GF-D8 (cell line): ENCODE results near the gene ZNF335.

ENCODE experiments used
- DNase-seq: peaks from one replicate; lab custom pipeline; 2025; lab: John Stamatoyannopoulos, UW

Gene ZNF335

DNA sequence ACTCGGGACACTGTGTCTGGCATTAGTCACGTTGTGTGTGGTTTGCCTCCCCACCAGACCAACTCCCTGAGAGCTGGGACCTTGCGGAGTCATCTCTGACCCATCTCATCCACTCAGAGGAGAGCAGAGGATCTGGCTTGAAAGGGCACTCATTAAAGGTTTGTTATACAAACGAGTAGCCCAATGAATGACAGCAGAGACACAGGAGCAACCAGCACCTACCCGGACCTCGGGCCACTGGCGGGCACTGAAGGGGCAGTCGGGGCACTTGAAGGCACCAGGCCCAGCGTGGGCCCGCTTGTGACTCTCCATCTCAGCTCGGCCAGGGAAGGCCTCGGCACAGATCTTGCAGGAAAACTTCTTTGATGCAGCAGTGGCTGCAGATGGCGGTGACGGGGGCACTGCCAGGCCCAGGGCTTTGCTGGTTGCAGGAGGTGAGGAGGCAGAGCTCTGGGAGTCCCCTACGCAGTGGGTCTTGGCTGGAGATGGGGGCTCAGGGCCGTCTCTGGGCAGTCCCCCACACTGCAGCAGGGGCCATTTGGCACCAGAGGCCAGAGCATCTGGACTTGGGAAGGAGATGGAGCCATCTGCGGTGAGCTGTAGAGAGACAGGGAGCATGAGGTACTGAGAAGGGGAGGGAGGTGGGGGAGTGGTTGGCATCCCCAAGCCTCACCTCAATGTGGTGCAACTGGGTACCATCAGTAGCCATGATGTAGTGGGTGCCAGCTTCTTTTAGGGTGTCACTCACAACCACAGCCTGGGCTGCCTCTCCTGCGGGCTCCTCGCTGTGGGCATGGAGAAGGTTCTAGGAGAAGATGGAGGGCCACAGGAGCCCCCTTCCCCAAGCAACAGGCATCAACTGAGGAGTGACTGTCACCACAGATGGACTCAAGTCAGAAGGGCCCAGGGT, 19.8 kb downstream of the ZNF335 start:
- DNase-seq, result no peak

DNA sequence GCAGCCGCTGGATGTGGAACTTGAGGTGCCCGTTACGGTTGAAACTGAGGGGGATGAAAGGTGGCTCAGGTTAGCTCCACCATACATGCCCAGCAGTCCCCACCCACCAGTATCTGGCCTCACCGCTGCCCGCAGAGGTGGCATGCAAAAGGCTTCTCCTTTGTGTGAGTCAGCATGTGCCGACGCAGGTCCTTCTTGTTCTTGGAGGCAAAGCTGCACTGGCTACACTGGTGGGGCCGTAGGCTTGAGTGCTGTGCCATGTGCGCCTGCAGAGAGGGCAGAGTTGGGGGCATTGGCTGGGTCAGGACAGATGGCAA, 21.7 kb downstream of the ZNF335 start:
- DNase-seq, result no peak

DNA sequence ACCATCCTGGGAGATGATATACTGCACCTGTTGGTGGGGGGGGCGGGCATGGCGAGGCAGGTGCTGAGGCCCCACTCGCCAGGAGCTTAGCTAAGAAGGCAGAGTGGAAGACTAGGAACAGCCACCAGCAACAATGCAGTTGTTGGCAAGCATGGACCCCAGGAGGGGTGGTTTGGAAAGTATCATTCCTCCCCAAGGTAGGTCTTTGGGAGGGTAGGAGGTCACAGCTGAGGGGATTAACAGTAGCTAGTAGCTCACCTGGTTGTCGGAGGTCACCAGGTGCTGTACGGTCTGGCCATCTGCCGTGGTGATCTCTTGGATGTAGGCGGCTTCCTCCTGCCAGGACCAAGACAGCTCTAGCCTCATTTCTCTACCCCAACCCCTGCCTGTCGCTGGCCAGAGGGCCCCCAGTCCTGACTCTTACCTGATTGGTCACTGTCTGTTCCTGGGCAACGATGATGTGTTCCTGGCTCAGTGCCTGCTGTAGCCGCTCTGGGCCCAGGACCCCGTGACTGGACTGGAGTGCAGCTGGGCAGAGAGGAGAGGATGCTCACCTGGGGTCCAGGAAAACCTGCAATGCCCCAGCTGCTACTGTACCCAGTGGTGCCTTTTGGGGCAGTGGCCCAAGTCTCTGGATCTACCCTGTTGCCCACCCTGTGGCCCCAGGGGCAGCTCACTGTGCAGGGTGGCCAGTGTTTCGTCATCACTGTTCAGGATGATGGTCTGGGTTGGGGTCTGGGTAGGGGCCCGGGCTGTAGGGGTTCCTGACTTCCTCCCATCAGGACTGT, 22.3 kb downstream of the ZNF335 start:
- no peak for DNase-seq

DNA sequence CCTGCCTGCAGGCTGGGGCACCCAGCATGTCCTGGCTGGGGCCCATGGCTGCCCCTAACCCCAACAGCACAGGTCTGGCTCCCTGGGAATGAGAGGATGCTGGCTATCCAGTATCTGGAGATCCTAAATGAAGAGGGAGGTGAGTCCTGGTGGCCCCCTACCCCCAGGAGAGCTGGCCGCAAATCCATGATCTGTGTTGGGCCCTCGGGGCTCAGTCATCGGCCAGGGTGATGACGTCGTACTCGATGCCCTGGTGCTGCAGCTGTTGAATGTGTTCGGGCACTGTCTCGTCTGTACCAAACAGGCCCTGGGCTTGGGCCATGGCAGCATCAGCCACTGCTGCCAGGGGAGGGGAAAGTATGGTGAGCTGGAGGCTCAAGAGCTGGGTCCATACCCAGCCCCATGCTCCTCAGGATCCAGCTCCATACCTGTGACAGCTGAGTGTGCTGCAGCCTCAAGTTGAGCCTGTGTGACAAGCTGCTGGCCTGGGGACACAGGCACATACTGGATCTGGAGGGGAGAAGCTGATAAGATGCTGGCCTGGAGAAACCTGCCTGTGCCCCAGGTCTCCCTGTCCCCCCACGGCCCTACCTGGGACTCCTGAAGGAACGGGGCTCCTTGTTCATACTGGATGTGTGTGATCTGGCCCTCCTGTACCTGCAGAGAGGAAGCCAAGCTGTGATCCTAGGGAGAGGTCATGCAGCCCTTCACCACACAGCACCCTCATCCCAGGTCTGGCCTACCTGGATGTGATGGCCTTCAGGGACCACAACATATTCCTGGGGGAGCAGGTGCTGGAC, 23.1 kb downstream of the ZNF335 start:
- DNase-seq, result no peak

DNA sequence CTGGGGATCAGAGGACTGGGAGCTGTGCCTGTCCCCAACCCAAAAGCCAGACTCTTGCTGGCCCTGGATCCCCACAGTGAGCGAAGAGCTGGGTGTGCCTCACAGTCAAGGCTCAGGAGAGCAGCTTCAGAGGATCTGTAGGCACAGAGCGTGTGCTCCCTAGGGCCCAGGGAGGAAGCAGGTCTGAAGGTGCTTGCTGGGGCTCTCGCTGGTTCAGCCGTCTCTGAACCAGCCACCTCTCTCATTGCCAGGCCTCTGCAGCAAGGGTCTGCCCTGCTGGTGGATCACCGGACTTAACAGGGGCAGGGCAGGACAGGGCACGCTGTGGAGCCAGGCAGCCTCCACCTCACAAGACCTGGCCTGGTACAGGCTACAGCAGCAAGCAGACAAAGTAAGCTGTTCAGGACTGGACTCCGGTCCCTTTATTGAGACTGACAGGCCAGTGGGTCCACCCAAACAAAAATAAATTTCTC, 23.7 kb downstream of the ZNF335 start:
- no peak for DNase-seq

DNA sequence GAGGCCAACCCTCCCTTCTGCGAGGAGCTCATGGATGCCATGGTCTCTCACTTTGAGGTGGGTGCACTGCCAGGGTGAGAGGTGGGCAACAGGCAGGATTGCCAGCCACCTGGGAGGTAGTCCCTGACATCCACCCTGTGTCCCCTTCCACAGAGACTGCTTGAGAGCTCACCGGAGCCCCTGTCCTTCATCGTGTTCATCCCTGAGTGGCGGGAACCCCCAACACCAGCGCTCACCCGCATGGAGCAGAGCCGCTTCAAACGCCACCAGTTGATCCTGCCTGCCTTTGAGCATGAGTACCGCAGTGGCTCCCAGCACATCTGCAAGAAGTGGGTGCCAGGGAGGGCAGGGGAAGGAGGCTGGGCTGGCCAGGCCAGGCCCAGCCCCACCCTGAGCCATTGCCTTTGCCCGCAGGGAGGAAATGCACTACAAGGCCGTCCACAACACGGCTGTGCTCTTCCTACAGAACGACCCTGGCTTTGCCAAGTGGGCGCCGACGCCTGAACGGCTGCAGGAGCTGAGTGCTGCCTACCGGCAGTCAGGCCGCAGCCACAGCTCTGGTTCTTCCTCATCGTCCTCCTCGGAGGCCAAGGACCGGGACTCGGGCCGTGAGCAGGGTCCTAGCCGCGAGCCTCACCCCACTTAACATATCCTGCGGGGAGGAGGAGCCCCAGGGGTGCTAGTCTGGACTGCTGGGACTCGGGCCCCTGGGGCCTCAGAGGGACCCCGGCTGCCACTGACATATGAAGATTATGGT, 24.7 kb downstream of the ZNF335 start:
- DNase-seq, result no peak

DNA sequence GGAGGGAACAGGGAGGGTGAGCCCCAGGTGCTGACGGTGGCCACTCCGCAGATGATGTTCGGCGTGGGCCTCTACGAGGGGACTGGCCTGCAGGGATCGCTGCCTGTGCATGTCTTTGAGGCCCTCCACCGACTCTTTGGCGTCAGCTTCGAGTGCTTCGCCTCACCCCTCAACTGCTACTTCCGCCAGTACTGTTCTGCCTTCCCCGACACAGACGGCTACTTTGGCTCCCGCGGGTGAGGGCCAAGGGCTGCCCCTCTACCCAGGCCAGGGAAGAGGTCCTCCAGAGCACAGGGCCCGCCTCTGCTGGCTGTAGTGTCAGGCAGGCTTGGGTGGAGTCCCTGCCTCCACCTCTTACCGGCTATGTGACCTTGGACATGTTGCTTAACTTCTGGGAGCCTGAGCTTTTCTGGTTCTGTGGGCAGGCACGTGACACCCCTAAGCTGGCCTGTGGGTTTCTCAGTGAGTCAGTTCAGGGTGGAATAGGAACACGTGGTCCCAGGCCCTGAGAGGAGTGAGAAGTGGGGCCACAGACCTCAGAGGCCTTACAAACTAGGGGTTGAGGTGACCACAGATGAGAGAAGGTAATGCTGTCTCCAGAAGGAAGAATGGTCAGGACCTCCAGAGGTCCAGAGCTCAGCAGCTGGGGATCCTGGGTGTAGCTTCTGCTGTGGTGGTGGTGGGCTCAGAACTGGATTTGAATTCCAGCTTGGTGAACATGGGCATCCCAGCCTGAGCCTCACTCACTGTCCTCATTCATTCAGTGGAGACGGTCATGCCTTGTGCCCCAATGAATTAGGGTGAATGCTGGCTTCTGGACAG, 25.6 kb downstream of the ZNF335 start:
- DNase-seq, result peak; percentile 89

DNA sequence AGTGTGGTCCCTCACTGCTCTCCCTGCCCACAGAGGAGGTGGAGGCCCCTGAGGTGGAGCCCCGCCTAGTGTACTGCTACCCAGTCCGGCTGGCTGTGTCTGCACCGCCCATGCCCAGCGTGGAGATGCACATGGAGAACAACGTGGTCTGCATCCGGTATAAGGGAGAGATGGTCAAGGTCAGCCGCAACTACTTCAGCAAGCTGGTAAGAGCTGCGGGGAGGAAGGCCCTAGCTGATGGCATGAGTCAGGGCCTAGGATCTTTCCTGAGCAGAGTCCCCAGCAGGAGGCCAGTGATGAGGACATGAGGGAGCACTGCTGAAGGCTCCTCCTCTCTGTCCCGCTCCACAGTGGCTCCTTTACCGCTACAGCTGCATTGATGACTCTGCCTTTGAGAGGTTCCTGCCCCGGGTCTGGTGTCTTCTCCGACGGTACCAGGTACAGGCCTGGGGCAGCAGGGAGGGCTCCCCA, 26.3 kb downstream of the ZNF335 start:
- no peak for DNase-seq

DNA sequence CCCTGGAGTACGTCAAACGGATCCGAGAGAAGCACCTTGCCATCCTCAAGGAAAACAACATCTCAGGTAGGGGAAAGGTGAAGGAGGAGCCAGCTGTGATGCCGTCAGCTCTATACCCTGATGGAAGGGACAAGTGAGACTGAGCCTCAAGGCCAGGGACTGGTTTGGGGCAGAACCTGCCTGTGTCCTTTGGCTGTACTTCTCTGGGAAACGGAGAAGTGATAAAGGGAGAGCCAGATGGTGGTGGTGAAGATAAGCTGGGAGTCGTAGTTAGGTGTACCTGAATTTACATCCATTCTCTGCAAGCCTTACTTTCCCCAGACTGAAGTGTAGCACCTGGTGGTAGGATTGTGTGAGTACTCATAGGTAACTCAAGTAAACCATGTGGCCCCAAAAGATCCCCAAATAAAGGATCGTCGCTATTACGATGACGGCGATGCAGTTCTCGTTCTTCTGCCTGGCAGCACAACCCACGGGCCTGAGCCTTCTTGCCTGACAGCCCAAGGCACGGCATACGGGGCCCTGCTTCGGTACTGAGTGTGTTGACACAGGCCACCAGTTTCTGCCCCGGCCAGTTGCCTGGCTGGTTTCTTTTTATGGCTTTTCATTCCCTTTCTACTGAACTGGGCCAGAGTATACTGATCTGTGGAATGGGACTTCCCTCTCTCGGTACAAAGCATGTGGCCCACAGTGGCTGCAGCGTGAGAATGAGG, 26.9 kb downstream of the ZNF335 start:
- DNase-seq, result no peak

DNA sequence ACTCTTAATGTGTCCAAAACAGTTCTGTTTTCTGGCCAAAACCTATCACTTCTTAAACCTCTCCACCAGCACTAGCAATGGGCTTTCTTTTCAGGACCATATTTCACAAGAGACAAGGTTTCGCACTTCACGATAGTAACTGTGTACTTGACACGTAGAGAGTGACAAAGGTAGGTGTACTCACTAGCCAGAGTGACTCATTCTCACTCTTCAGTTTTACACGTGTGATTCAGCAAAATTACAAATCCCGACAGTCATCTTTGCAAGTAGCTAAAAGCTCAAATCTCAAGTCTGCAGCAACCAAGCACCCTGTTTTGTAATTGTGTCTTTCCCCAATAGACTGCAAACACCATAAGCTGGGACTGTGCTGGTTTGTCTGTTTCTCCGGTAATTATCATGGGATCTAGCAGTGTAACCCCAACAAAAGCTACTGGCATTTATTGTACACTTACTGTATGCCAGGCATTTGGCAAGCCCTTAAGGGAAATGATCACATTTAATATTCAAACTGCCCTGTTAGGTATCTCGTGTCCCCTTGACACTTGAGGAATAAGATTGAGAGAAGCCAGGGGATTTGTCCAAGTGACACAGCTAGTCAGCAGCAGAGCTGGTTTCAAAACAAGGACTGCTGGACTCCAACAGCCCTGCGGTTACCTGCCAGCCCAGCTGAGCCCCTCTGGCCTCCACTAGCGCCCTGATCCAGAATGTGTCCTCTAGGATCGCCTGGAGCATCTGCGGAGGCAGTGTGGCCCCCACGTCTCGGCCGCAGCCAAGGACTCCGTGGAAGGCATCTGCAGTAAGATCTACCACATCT, 27.6 kb downstream of the ZNF335 start:
- DNase-seq, result no peak

DNA sequence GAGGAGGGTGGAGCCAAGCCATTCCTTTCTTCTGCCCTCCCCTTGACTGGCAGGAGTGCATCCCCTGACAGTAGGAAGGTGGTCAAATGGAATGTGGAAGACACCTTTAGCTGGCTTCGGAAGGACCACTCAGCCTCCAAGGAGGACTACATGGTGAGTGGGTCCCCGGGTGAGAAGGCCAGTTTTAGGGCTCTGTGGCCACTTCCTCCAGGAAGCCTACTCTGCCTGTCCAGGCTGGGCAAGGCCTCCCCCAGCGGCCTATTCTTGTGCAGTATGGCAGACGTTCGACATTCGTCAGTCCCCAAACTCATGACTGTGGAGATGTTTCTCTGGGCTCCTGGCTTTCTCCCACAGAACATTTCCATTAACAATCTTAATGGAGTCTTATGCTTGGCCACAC, 28.4 kb downstream of the ZNF335 start:
- no peak for DNase-seq

DNA sequence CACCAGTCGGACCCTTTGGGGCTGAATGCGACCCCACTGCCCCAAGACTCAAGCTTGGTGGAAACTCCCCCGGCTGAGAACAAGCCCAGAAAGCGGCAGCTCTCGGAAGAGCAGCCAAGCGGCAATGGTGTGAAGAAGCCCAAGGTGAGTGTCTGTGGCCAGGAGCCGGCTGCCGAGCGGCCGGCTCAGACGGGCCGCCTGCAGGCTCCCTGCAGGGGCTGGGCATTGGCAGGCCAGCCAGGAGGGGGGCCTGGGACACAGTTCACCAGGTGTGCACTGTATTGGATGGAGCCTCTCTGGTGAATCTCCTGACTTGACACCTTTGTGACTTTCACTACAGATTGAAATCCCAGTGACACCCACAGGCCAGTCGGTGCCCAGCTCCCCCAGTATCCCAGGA, 31.5 kb downstream of the ZNF335 start:
- no peak for DNase-seq

DNA sequence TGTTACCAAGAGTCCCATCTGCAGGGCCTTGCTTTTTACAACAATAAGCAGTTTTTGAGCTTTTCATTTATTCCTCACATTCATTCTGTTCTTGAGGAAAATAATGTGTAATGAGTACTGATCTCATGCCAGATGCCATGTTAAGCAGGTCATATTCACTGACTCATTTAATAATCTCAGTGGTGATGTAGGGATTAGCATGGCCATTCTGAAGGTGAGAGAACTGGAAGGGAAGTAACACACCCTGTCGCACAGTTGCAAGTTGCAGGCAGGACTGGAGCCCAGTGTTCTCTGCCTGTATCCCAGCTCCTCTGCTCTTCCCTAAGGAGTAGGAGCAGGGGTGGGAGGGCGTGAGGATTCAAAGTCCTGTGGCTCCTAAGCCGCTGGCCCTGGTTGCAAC, 31.9 kb downstream of the ZNF335 start:
- no peak for DNase-seq

DNA sequence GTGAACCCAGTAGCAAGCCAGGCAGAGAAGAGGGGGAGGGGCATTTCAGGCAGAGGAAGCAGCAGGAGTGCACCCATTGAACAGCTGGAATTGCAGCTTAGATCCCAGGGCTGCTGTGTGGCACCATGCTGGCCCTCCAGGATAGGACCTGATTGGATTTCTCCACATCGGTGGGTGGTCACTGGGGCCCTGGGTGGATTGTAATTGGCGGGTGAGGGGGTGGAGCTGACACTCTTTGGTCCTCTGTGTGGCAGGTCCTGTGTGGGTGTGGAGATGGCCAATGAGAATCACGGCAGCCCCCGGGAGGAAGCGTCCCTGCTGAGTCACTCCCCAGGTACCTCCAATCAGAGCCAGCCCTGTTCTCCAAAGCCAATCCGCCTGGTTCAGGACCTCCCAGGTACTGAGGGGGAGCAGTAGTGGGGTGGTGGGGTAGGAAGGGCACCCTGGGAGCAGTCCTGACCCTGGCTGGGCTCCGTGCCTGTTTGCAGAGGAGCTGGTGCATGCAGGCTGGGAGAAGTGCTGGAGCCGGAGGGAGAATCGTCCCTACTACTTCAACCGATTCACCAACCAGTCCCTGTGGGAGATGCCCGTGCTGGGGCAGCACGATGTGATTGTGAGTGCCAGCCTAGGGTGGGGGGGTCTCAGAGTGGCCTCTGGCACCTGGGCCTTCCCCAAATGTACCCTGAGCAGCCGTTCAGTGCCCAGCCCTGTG, 33.1 kb downstream of the ZNF335 start:
- DNase-seq, result no peak

DNA sequence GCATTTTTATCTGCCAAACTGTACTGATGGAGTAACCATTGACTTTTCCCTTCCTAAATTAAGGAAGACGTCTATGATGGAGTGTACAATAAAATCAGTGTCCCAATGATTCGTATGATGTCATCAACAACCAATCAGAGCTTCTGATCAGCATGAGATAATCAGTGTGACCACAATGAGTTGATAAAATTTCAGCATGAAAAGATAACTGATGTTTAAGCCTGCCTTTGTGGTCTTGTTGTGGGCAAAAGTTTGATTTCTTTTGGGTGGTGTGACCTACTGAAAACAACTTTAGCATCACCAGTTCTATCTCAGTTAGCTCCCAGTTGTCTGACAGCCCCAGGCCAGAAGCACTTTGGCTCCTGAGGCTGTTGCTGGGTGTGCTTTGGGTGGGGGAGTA, 34.2 kb downstream of the ZNF335 start:
- no peak for DNase-seq

DNA sequence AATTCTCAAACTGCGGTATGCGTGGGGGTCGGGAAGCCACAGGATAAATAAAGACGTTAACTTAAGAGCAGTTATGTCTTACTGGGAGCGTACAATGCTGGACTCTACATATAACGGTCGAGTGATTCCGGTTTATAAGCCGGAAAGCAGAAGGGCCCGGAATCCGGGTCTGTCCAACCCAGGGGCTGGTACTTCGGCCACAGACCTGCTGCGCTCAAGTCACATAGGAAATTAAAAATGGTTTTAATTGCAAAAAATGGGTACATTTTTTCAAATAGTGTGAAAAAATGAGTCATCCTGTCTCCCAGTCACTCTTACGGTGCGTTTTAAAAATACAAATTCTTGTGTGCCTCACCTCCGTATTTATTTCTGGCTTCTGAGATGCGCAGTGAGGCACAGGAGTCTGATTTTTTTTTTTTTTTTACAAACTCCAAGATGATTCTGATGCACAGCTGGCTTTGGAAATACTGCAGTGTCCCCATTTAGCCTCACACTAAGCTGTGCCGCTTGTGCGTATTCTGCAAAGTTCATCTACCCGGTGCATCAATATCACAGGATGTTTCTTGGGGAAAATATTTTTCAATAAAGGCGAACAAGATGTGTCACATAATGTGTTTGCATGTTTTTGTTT, 36.5 kb downstream of the ZNF335 start:
- no peak for DNase-seq

DNA sequence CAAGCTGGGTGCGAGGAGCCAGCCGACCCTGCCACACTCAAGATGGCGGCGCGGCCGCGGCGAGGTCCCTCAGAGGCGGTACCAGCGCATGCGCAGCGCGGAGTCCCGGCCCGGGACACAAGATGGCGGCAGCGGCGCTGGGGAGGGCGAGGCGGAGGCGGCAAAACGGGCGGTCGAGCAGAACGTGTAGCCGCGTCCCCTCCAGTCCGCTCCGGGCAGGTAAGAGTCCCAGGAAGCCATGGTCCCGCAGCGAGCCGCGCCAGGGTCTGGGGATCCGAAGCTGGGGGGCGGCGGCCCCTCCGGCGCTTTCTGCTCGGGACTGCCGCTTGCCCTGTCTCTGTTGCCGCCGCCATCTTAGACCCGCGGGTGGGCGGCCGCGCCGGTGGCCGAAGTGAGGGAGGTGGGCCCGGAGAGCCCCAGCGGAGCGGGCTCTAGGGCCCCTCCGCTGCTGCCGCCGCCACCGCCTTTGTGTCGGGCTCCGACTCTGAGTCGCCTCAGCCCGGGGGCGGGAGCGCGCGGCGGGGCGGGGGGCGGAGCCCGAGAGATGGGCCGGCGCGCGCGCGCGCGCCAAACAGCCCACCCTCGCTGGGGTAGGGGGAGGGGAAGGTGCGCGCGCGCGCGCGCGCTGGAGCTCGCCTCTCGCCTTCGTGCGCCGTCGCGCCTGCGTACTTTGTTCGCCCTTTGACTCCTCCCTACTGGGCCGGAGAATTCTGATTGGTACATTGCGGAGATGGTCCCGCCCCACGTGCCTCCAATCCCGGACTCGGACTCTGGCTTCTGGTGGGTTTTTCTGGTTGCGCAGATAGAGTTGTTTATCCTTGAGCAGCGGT, 37.2 kb downstream of the ZNF335 start, which contains the start of gene PCIF1:
PCIF1 (plus strand) TSS at position 98 of the 830 bp plus-strand sequence. CDS start 4,317 bp downstream, outside the sequence.
- DNase-seq, result peak; percentile 89
